Mesendoderm (in vitro differentiated cells): Measurements from ENCODE around the gene DBNDD1.

Source experiments
- DNase-seq: peaks from one replicate; pipeline ENCODE4 v3.0.0; 2013
- H2AK5ac ChIP-seq: 2 replicates; pipeline ENCODE4 v1.6.1; 2013; ENCODE audit warnings: low read length, inconsistent platforms
- H2BK120ac ChIP-seq: 2 replicates; pipeline ENCODE4 v1.6.1; 2013; ENCODE audit warnings: low read depth, mild to moderate bottlenecking, low read length, moderate library complexity, mixed read lengths
- H2BK15ac ChIP-seq: replicated peaks from 2 replicates; pipeline ENCODE4 v1.6.1; 2013; ENCODE audit warnings: low read depth, mild to moderate bottlenecking, moderate library complexity
- H2BK5ac ChIP-seq: 2 replicates; pipeline ENCODE4 v1.6.1; 2013; ENCODE audit warnings: low read length, inconsistent platforms
- H3K18ac ChIP-seq: 2 replicates; pipeline ENCODE4 v1.6.1; 2013; ENCODE audit warnings: mild to moderate bottlenecking, low read length, mixed read lengths
- H3K23ac ChIP-seq: one replicate; pipeline ENCODE4 v1.6.1; 2013; ENCODE audit warnings: low read length
- H3K27ac ChIP-seq: 2 replicates; pipeline ENCODE4 v1.5.1; 2013; ENCODE audit warnings: low read depth, mild to moderate bottlenecking, inconsistent platforms, low read length, moderate library complexity
- H3K27me3 ChIP-seq: 2 replicates; pipeline ENCODE4 v1.6.1; 2013; ENCODE audit warnings: low read length, control low read depth, mild to moderate bottlenecking, inconsistent platforms; ENCODE audit not compliant: insufficient read depth, poor library complexity
- H3K36me3 ChIP-seq: 2 replicates; pipeline ENCODE4 v1.6.1; 2013; ENCODE audit warnings: low read length, inconsistent platforms; ENCODE audit not compliant: control insufficient read depth, insufficient read depth
- H3K4ac ChIP-seq: one replicate; pipeline ENCODE4 v1.6.1; 2013; ENCODE audit warnings: low read depth, mild to moderate bottlenecking, low read length, moderate library complexity
- H3K4me1 ChIP-seq: 2 replicates; pipeline ENCODE4 v1.6.1; 2013; ENCODE audit warnings: low read depth, low read length, inconsistent platforms; ENCODE audit not compliant: control insufficient read depth
- H3K4me2 ChIP-seq: 2 replicates; pipeline ENCODE4 v1.6.1; 2013; ENCODE audit warnings: low read length
- H3K4me3 ChIP-seq: 2 replicates; pipeline ENCODE4 v1.5.1; 2013; ENCODE audit warnings: mild to moderate bottlenecking, low read length
- H3K56ac ChIP-seq: one replicate; pipeline ENCODE4 v1.6.1; 2013; ENCODE audit warnings: low read length
- H3K79me1 ChIP-seq: 2 replicates; pipeline ENCODE4 v1.6.1; 2013; ENCODE audit warnings: low read length, inconsistent platforms
- H3K79me2 ChIP-seq: 2 replicates; pipeline ENCODE4 v1.6.1; 2013; ENCODE audit warnings: mild to moderate bottlenecking, low read length; ENCODE audit not compliant: control insufficient read depth, insufficient read depth
- H3K9ac ChIP-seq: 2 replicates; pipeline ENCODE4 v1.6.1; 2013; ENCODE audit warnings: low read length, inconsistent platforms
- H4K5ac ChIP-seq: one replicate; pipeline ENCODE4 v1.6.1; 2013; ENCODE audit warnings: low read length
- H4K8ac ChIP-seq: one replicate; pipeline ENCODE4 v1.6.1; 2013; ENCODE audit warnings: low read depth, mild to moderate bottlenecking, control low read depth, low read length, moderate library complexity
- WGBS: extraction: QIAGEN DNeasy Blood & Tissue Kit; methylation state at CpG from one replicate; pipeline ENCODE4 v1.1.7; 2013; ENCODE audit warnings: low lambda C conversion rate, missing lambda C conversion rate; ENCODE audit not compliant: insufficient coverage; ENCODE audit errors: extremely low coverage; 5-methylcytosine and 5-hydroxymethylcytosine counted together

The DBNDD1 gene

GRCh38 chr16:90054554-90054953 is 35.3 kb upstream of the DBNDD1 start:
- DNase-seq: no peak
- H3K36me3 ChIP-seq: no peaks in the 10 kb centered on the region
- WGBS: no CpG with 5 or more reads among the region's 4 CpGs

GRCh38 chr16:90053902-90054500 is 34.7 kb upstream of the DBNDD1 start:
- Histone ChIP-seq H3K79me2 (no peaks in the 10 kb centered on the region), H3K27me3 (no peaks in the 10 kb centered on the region), H2BK15ac (no peak overlapping the region), H2BK120ac (no peak overlapping the region), H2BK5ac (no peak overlapping the region), H3K36me3 (no peaks in the 10 kb centered on the region), H3K4me2 (no peak overlapping the region), H3K56ac (no peak overlapping the region), H4K8ac (no peak overlapping the region), H2AK5ac (no peak overlapping the region), H3K79me1 (no peaks in the 10 kb centered on the region), H3K23ac (no peak overlapping the region), H3K4me3 (no peak overlapping the region), H3K4me1 (no peaks in the 10 kb centered on the region), H3K18ac (no peak overlapping the region), H4K5ac (no peak overlapping the region), H3K9ac (no peak overlapping the region), H3K27ac (no peak overlapping the region), H3K4ac (no peak overlapping the region)
- no peak for DNase-seq
- WGBS: no CpG with 5 or more reads among the region's 1 CpG

More at GRCh38 chr16:90054554-90054953, 35.3 kb upstream of the DBNDD1 start:
- Histone ChIP-seq H3K9ac (no peak overlapping the region), H3K4ac (no peak overlapping the region), H2BK120ac (no peak overlapping the region), H2BK15ac (no peak overlapping the region), H3K18ac (no peak overlapping the region), H3K56ac (no peak overlapping the region), H4K8ac (no peak overlapping the region), H3K4me3 (no peak overlapping the region), H3K4me1 (no peaks in the 10 kb centered on the region), H2AK5ac (no peak overlapping the region), H3K27me3 (no peaks in the 10 kb centered on the region), H3K27ac (no peak overlapping the region), H3K4me2 (no peak overlapping the region), H3K23ac (no peak overlapping the region), H3K79me2 (no peaks in the 10 kb centered on the region), H3K79me1 (no peaks in the 10 kb centered on the region), H2BK5ac (no peak overlapping the region), H4K5ac (no peak overlapping the region)

- Histone ChIP-seq H3K4me1 (no peaks in the 10 kb centered on the region), H2BK15ac (no peak overlapping the region), H3K4me2 (no peak overlapping the region), H3K23ac (no peak overlapping the region), H3K4ac (no peak overlapping the region), H4K5ac (no peak overlapping the region), H3K27me3 (no peaks in the 10 kb centered on the region), H3K79me1 (no peaks in the 10 kb centered on the region), H3K27ac (no peak overlapping the region), H2BK120ac (no peak overlapping the region), H2AK5ac (no peak overlapping the region), H3K79me2 (no peaks in the 10 kb centered on the region), H4K8ac (no peak overlapping the region), H3K18ac (no peak overlapping the region), H3K9ac (no peak overlapping the region), H3K4me3 (no peak overlapping the region), H3K56ac (no peak overlapping the region), H2BK5ac (no peak overlapping the region), H3K36me3 (no peaks in the 10 kb centered on the region)
- DNase-seq: no peak
- no CpG with 5 or more reads among the region's 10 CpGs for WGBS
Observed at GRCh38 chr16:90050969-90051368, 31.7 kb upstream of the DBNDD1 start.

- Histone ChIP-seq H3K18ac (no peak overlapping the region), H3K79me2 (no peaks in the 10 kb centered on the region), H3K4me1 (no peaks in the 10 kb centered on the region), H3K27me3 (no peaks in the 10 kb centered on the region), H3K79me1 (no peaks in the 10 kb centered on the region), H2BK15ac (no peak overlapping the region), H3K27ac (no peak overlapping the region), H3K36me3 (no peaks in the 10 kb centered on the region), H3K56ac (no peak overlapping the region), H4K8ac (no peak overlapping the region), H3K9ac (no peak overlapping the region), H2BK120ac (no peak overlapping the region), H2AK5ac (no peak overlapping the region), H2BK5ac (no peak overlapping the region), H4K5ac (no peak overlapping the region), H3K4me3 (no peak overlapping the region), H3K4me2 (no peak overlapping the region), H3K23ac (no peak overlapping the region), H3K4ac (no peak overlapping the region)
- DNase-seq: no peak
- no CpG with 5 or more reads among the region's 19 CpGs for WGBS
Observed at GRCh38 chr16:90048737-90049330, 29.6 kb upstream of the DBNDD1 start.

- no peak overlapping the region for H2BK15ac ChIP-seq
- no peak overlapping the region for H4K5ac ChIP-seq
- no peak overlapping the region for H3K4me2 ChIP-seq
- no peak overlapping the region for H3K9ac ChIP-seq
- no peak overlapping the region for H3K18ac ChIP-seq
- H3K4me1 ChIP-seq: no peaks in the 10 kb centered on the region
- H2BK5ac ChIP-seq: no peak overlapping the region
- H3K56ac ChIP-seq: no peak overlapping the region
- H3K36me3 ChIP-seq: no peaks in the 10 kb centered on the region
- WGBS: no CpG with 5 or more reads among the region's 12 CpGs
- H3K4ac ChIP-seq: no peak overlapping the region
- H3K79me2 ChIP-seq: no peaks in the 10 kb centered on the region
- DNase-seq: no peak
- H3K27ac ChIP-seq: no peak overlapping the region
- H3K79me1 ChIP-seq: no peaks in the 10 kb centered on the region
- no peak overlapping the region for H2AK5ac ChIP-seq
- H2BK120ac ChIP-seq: no peak overlapping the region
- no peak overlapping the region for H3K23ac ChIP-seq
- no peak overlapping the region for H3K4me3 ChIP-seq
- H3K27me3 ChIP-seq: no peaks in the 10 kb centered on the region
- H4K8ac ChIP-seq: no peak overlapping the region
Observed at GRCh38 chr16:90048347-90048722, 29.1 kb upstream of the DBNDD1 start.
